Stimulated activated naive CD4-positive, alpha-beta T cell (primary cell): ENCODE data around the gene SCN10A.
A peak's percentile ranks its signal among the peaks of the same experiment; 100 is the strongest.

Source experiments
- DNase-seq, 6 experiments: peaks; one replicate each; lab custom pipeline; 2025; lab: John Stamatoyannopoulos, UW

The SCN10A gene

DNA sequence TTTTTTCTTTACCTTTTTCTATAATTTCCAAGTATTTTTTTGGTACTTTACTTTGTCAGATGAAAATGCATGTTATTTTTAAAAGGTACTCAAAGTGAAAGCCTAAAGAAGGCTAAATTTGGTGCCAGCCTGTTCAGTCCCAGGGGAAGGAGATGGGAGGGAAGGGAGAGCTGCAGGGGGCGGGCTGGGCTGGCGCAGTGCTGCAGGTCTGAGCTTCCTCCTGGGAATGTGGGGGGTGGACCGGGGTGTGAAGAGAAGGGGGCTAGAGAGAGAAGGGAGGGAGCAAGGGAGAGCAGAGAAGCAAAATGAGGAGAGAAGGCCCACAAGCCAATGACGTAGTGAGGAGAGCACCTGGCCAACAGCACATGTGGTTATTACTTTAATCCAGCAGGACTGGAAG is 95.6 kb downstream of the SCN10A start:
- DNase-seq: no peak

DNA sequence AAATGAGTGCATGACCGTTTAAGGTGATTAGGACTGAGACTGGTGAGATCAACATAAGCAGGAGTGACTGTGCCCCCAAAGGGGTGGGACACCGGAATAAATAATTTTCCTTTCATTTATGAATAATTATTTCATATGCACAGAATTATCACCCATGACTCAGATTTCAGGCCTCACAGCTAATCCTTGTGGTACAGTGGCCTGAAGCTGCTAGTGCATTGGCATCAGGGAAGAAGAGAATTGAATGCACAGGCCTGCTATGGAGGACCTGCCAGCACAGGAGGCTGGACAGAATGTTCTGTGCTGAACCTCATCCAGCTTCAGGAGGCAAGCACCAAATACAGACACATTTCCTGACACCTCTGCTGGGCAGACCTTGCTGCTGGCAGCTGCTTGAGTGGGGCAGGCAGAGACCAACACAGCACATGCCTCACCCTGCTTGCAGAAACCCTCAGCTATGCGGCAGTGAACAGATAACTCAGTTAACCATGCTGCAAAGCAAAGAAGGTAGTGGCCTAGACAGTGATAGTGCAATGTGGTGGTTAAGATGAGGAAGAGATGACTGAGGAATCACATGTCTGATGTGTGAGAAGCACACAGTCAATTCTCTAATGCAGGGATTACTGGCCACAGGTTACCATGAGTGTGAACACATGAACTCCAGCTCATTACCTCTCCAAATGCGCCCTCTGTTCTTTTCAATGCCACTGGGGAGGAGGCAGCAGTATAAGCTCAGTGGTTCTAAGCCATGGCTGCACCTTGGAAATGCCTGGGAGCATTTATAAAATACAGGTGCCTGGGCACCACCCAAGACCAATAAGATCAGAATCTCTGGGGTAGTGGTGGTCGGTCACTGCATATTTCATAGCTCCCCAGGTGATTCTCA is 98.4 kb downstream of the SCN10A start:
- no peak for DNase-seq

DNA sequence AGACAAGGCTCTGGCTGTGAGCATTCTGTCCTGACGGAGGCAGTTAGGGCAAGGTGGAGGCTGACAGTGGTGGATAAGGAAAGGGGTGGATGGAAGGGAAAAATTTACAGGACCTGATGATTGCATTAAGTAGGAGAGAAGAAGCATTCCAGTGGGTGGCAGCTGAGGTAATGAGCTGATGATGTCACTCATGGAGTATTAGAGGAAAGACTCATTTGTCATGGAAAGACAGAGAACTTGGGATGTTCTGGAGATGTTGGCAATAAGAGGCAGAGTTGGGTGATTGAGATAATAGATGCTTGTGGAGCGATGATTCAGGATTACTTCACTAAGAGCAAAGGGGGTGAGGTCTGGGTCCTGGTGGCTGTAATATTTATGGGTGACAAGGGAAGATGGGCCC is 102.9 kb downstream of the SCN10A start:
- no peak for DNase-seq

DNA sequence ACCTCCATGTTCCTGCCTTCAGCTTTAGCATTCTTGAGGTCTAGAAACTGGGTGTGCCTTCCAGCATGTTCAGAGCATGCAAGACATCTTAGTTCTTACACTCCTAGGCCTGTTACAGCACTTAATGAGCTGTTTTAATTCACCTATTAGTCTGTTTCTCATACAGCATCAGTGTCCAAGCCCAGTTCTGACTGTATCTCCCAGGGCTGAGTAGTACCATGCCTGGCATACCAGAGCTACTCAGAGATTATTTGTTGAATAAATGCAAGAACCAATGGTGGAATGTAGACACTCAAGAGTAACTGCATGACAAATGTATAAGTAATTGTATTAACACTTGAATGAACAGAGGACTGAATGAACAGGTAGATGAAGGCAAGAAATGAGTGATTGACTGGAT is 104.7 kb downstream of the SCN10A start:
- DNase-seq: no peak

DNA sequence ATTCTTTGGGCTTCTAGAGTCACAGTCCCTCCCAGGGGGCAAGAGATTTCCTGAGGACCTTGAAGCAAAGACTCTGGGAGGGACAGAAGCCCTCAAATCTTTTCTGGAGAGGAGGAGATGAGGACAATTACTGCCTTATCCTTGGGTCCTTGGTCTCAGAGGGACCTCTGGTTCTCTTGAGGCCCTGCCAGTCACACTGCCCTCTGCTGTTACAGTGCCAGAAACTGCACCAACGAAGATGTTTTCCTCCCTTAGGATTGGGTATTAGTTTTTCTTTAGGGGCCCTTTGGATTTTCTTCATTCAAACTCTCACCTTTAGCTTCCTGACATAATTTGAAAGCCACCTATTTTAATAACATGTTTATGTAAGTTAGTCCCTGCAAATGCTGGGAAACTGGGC is 108.3 kb downstream of the SCN10A start:
- no peak for DNase-seq

DNA sequence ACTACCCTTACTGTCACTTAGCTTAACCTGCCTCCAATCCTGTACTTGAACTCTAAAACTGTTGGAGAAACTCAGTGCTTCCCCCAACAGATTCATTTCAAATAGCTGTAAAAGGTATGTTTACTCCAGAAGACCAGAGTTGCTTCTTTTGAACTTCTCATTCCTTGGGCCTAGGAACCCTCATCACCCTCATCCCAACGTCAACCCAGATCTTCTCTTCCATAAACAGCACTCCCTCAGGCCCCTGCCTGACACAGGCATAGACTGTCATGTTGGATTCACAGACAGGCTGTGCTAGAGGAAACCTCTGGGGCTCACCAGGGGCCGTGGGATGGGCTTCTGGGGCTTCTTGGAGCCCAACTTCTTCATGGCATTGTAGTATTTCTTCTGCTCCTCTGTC is 109.1 kb downstream of the SCN10A start:
- no peak for DNase-seq

DNA sequence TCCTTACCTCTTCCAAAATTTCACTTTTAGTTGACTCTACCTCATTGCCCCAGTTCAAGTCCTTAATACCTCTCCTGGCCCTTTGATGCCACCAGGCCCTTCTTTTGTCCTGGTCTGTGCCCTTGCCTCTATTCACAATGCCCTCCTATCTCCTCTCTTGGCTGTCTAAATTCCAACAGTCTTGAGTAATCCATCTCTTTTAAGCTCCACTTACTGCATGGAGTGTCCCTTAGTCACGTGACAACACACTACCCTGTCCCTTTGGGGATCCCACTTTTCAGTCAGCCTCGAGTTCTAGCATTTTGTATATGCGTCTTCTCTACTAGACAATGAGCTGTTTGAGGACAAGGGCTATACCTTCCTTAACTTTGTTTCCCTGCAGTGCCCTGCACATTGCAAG is 113.8 kb downstream of the SCN10A start:
- no peak for DNase-seq

DNA sequence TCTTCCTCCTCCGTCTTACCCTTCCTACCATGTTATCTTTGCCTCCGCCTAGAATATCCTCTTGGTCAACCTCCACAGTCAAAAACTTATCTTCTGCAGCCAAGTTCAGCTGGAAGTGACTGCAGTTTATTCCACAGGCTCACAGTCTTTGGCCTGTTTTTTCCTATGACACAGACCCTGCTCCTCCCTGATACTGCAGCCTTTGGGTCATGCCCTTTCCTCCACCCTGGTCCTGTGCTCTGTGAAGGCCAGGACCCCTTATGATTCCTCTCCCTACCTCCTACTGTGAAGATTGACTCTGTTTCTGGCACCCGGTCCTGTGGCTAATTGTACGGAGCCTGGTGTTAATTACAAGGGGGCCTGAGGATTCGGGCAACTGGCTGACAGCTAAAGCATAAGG is 117.3 kb downstream of the SCN10A start:
- DNase-seq: no peak

DNA sequence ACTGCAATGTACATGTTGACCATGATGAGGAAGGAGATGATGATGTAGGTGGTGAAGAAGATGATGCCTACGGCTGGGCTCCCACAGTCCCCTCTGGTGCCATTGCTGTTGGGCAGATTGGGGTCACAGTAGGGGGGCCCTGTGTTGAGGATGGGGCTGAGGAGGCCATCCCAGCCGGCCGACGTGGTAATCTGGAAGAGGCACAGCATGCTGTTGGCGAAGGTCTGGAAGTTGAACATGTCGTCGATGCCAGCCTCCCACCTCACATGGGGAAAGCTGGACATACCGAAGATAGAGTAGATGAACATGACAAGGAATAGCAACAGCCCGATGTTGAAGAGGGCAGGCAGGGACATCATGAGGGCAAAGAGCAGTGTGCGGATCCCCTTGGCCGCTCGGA is 118.0 kb downstream of the SCN10A start:
- no peak for DNase-seq

DNA sequence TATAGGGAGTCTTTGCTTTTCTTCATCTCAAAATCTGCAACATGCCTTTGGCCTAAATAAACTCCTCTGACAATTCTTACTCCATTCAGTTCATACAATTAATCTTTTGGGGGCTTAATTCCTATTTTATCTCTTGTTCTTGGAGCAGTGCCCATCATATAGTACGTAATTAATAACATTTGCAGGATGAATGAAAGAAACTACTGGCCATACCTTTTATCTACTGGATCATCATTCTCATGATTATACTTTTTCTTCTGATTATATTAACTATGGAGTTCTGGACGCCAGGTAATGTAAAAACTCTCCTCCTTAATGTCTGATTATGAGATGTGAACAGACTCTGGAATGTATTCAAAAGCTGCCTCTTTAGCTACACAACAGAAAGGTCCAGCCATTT is 120.0 kb downstream of the SCN10A start:
- no peak for DNase-seq

DNA sequence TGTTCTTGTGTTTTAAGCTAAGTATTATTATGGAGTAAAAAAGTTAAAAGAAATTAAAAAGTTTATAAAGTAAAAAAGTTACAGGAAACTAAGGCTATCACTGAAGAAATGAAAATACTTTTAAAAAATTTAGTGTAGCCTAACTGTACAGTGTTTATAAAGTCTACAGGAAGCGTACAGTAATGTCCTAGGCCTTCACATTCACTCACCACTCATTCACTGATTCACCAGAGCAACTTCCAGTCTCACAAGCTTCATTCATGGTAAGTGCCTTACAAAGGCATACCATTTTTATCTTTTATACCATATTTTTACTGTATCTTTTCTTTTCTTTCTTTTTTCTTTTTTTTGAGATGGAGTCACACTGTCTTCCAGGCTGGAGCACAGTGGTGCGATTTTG is 125.8 kb downstream of the SCN10A start:
- no peak for DNase-seq

DNA sequence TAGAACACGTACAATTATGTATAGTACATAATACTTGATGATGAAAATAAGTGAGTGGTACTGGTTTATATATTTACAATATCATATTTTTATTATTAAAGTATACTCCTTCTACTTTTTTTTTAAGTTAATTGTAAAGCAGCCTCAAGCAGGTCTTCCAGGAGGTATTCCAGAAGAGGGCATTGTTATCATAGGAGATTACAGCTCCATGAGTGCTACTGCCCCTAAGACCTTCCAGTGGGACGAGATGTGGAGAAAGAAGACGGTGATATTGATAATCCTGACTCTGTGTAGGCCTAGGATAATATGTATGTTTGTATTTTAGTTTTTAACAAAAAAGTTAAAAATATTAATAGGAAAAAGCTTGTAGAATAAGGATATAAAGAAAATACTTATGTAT is 126.2 kb downstream of the SCN10A start:
- no peak for DNase-seq

DNA sequence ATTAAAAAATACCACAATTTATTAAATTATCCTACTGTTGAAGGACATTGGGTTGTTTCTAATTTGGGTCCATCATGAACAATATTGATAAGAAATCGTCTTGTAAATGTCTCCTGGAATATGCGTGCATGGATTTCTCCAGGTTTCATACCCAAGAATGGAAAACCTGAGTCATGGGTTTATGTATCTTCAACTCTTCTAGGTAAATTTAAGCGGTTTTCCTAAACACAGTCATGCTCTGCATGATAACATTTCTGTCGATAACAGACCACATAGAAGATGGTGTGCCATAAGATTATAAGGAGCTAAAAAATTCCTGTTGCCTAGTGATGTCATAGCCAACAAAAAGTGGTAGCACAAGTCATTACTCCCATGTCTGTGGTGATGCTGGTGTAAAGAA is 126.7 kb downstream of the SCN10A start:
- DNase-seq: no peak

DNA sequence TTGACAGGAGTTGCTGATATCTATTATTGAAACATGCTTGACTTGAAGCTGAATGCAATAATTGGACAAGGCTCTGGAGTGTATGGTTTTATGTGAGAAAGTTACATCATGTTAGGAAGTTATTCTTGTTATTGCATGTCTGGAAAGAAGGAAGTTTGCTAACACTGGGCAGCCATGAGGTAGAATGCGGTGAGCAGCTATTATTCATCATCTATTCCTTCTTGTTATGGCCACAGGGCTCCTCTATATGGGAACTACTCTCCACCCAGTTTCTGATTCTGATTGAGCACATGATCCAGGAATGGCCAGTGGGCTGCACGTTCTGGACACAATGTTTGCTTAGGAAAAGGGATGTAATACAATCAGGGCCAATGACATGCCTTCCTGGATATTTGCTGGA is 128.7 kb downstream of the SCN10A start:
- DNase-seq: no peak

DNA sequence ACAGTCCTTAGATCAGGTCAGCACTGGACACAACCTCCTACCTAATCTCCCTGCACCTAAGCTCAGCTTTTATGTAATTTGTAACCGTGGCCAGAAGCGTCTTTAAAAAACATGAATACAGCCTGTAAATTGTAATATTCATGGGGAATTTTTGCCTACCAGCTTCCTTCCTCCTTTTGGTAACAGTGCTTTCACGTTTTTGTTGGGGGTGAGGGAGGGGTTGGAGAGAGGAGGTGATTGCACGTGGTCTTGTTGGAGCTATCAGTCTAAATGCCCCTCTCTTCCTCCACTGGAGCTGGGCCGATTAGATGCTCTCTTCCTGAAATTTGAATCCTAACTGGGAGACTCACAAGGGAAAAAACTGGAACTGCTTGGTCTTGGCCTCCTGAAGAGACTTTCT is 131.5 kb downstream of the SCN10A start:
- DNase-seq: no peak

DNA sequence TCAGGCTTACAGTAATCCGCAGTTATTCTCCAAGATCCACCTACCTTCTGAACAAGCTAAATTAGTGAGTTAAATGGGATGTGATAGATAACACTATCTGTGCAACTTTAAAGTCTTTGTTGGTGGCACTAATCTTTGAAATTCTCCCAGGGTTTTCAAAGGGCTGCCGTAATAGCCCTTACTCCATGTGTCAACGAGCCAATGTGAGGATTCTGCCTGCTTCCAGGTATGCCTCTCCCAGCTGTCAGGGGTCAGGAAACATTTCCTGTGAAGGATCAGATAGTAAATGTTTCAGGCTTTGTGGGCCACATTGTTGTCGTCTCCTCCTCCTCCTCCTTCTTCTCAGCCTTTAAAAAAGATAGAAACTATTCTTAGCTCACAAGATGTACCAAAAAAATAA is 146.3 kb downstream of the SCN10A start:
- DNase-seq: no peak

DNA sequence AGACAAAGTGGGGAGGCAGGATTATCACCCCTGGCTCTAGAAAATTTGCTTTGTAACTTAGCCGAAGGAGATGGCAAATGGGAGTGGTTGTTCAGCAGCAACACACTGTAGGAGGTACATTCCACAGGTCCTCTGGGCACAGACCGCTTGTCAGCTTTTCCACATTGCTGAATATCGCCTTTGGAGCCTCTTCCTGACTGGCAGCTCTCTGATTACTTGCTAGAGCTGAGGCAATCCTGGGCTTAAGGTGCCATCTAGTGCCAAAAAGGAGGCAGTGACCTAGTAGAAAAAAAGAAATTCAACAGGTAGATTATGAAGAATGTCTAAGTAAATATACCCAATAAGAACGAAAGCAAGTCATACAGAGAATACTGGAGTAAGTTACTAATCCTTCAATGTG is 153.5 kb downstream of the SCN10A start:
- no peak for DNase-seq

DNA sequence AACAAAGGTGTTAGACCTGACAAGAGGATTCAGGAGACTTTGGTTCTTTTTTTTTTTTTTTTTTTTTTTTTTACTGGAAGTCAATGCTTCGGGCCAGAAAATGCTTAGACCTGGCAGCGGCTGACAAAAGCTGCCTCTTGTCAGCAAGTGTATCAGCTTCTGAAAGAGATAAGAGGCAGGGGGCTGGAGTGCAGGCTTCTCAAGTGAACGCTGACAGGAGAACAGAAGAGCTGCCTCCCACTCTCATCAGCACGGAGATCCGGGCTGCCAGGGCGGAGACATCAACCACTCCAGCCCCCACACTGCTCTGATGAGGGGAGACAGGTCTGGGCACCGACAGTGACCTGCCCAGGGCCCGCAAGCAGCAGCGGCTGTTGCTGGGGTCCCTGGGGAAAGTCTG is 157.2 kb downstream of the SCN10A start:
- no peak for DNase-seq

DNA sequence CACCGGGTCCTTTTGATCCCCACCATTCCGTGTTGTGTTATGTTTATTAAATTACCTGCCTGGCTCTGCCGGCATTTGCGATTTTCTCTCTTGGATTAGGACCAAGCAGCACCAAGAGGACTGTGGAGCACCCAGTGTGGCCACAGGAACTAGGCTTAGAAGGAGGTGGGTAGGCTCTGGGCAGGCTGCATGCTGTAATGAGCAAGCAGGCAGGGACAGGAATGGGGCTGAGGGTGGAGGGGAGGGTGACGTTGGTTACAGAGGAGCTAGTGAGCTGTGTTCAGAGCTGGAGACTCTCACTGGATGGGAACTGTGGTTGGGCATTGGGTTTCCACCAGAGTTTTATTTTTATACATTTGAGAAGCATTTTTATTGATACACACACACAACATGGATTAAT is 158.6 kb downstream of the SCN10A start:
- no peak for DNase-seq

DNA sequence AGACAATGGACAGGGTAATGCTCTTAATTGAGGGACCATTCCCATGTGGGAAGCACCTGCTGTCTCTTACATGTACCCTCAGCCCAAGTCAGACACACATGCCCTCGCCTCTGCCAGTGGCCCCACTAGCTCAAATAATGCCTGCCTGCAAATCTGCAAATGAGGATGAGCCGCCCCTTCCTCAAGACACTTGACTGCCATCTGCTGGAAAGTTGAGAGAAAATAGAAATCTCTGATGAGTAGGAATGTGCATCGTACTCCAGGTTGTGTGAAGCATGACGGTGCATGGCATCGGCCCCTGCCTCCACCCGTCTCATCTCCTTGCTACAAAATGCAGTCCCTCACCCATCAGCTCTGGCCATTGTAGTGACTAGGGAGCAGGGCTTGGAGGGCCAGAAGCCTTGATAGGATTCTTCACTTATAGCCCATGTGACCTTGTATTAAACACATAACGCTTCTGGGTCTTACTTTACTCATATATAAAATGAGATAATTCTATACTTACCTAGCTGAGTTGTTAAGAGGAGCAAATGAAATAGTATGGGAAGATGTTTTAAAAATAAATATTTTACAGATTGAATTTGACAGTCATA is 160.2 kb downstream of the SCN10A start:
- DNase-seq: peak in 3 of 6 experiments; percentile 5 to 38 (median 38)

DNA sequence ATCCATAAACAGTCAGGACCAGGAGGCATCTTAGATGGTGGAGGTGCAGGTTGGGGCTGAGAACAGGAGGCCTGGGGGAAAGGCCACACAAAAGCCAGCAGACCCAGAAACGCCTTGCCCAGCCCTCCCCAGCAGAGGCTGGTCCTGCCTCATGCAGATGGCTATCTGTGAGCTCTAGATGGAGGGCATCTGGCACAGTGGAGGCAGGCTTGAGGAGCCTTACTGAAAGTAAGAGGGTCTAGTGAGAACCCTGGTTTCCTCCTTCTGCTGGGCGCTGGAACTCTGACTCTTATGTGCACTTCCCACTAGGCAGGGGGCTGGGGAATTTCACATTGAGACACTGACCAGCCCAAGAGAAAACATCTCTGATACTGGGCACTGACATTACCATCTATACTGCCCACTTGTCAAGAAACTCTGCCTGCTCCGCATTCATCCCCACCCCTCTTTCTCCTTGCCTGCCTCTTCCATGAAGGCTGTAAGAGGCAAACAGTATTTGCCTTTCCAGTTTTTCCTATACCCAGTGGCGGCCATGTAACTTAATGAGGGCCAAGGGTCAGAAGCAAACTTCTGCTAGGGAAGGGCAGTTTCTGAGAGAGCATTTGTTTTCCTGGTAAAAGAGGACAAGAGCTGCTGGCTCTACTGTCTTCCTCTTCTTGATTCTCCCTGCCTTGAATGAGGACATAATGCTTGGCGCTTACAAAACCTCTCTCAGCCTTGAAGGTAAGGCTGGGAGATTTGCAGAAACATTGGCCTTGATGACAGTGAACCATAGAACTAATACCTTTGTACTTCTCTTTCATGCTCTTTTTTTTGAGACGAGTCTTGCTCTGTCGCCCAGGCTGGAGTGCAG is 162.1 kb downstream of the SCN10A start:
- no peak for DNase-seq

DNA sequence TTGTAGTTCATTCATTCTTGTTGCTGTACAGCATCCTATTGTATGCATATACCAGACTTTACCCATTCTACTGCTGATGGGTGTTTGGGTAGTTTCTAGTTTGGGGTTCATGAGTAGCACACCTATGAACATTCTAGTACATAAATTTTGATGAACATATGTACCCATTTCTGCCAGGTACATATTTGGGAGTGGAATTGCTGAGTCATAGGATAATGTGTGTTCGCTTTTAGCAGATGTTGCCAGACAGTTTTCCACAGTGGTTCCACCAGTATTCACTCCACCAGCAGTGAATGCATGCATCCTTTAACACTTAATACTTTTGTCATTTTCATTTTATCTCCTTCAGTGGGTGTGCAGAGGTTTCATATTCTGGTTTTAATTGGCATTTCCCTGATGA is 163.1 kb downstream of the SCN10A start:
- no peak for DNase-seq
